ENCODE measurements around the gene PWWP3B. TPM values are rescaled to one million over a fixed set of nuclear protein-coding genes. Genes with fewer than 3 reads are reported as not detected.
"Not testable (repeated sequence)": the region's sequence is repeated elsewhere in the genome, so short reads cannot be mapped to it uniquely, and the experiment has no call there.

The PWWP3B gene
- total and polyA plus RNA-seq, 4 donors, result 0.18 to 2.9 (median 0.89) TPM

DNA sequence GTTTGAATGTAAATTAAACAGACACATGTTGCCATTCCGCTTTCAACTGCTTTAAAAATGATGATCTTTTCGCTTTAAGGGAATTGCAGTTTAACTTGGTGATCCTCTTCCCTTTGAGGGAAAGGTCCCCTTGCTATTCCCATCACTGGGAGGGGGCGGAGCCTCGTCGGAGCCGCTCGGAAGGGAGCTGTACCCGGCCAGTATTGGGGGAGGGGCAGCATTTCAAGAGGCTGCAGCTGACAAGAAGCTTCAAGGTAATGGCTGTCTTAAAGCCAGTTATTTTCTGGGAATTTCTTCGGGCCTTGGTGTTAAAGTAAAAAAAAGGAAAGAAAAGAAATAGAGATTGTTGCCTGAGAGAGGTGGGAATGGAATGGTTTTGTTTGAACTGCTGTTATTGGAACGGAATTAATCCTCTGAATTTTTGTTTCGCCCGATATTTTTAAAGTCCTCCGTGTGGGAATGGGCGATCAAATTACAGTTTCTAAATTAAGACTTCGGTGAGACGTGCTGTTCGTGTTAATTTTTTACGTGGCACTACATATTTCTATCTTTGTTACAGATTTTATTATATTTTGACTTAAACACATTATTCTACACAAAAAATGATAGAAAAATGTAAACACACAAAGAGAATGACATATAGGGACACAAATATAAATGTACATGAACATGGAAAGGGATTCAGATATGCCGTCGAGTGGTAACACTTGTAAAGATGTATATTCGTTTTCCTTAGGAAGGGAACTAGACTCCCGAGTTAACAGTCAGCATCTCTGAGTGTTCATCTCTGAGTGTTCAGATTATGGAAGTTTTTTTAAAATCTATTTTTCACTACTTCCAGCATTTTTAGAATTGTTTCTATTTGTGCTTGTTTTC lies 9.2 kb downstream of the PWWP3B start:
- DNase-seq, result peak; percentile 54 to 76 (median 74)
- no peak overlapping the region for H3K4me3 ChIP-seq
- no peaks in the 10 kb centered on the region for H3K9me3 ChIP-seq (ENCODE audit: control insufficient read depth in 4 of 4, insufficient read depth in 3 of 4, low read length in 3 of 4)
- no peak for ATAC-seq (ENCODE audit: insufficient read depth, low FRiP score)
- H3K36me3 ChIP-seq (ENCODE audit: control insufficient read depth in 4 of 4, insufficient read depth in 4 of 4, low read length in 4 of 4), result no peaks in the 10 kb centered on the region
- no peak overlapping the region for H3K9ac ChIP-seq (ENCODE audit: insufficient read depth in 1 of 2, low read length in 2 of 2)
- TF ChIP-seq, protein P1, sequence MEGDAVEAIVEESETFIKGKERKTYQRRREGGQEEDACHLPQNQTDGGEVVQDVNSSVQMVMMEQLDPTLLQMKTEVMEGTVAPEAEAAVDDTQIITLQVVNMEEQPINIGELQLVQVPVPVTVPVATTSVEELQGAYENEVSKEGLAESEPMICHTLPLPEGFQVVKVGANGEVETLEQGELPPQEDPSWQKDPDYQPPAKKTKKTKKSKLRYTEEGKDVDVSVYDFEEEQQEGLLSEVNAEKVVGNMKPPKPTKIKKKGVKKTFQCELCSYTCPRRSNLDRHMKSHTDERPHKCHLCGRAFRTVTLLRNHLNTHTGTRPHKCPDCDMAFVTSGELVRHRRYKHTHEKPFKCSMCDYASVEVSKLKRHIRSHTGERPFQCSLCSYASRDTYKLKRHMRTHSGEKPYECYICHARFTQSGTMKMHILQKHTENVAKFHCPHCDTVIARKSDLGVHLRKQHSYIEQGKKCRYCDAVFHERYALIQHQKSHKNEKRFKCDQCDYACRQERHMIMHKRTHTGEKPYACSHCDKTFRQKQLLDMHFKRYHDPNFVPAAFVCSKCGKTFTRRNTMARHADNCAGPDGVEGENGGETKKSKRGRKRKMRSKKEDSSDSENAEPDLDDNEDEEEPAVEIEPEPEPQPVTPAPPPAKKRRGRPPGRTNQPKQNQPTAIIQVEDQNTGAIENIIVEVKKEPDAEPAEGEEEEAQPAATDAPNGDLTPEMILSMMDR (IDR thresholded peaks at IDR 0.05; ENCODE audit: control extremely low read depth, extremely low read depth), result no peak
- 23 to 33% methylated on average over 22 of the region's 22 CpGs for WGBS, 2 donors
- no peaks in the 10 kb centered on the region for H3K4me1 ChIP-seq (ENCODE audit: control insufficient read depth in 5 of 5, insufficient read depth in 5 of 5, low read length in 5 of 5)
- no peak overlapping the region for H3K27ac ChIP-seq (ENCODE audit: low read depth in 1 of 2, low read length in 1 of 2)
- H3K27me3 ChIP-seq (ENCODE audit: control insufficient read depth in 3 of 3, insufficient read depth in 3 of 3, low read length in 2 of 3), result peaks cover 0 to 14% (median 12%) of the 10 kb centered on the region in 3 donors

- no peak for ATAC-seq (ENCODE audit: insufficient read depth, low FRiP score)
- Histone ChIP-seq H3K27ac (ENCODE audit: low read depth in 1 of 2, low read length in 1 of 2) (no peak overlapping the region), H3K36me3 (ENCODE audit: control insufficient read depth in 4 of 4, insufficient read depth in 4 of 4, low read length in 4 of 4) (no peaks in the 10 kb centered on the region), H3K9me3 (ENCODE audit: control insufficient read depth in 4 of 4, insufficient read depth in 3 of 4, low read length in 3 of 4) (no peaks in the 10 kb centered on the region), H3K4me3 (no peak overlapping the region), H3K27me3 (ENCODE audit: control insufficient read depth in 3 of 3, insufficient read depth in 3 of 3, low read length in 2 of 3) (peaks cover 0 to 10% (median 6%) of the 10 kb centered on the region in 3 donors), H3K9ac (ENCODE audit: insufficient read depth in 1 of 2, low read length in 2 of 2) (no peak overlapping the region), H3K4me1 (ENCODE audit: control insufficient read depth in 5 of 5, insufficient read depth in 5 of 5, low read length in 5 of 5) (no peaks in the 10 kb centered on the region)
- TF ChIP-seq, protein P1 (IDR thresholded peaks at IDR 0.05; ENCODE audit: control extremely low read depth, extremely low read depth), result no peak
- no peak for DNase-seq
- whole genome bisulfite sequencing, 2 donors, result 65 to 77% methylated on average over 4 of the region's 4 CpGs
Measured at GRCh38 chrX:106177982-106178321, 9.8 kb downstream of the PWWP3B start.

GRCh38 chrX:106178826-106179225 lies 10.7 kb downstream of the PWWP3B start:
- ATAC-seq (ENCODE audit: insufficient read depth, low FRiP score), result no peak
- DNase-seq, result peak in 1 of 3 donors; percentile 4
- TF ChIP-seq, protein P1 (IDR thresholded peaks at IDR 0.05; ENCODE audit: control extremely low read depth, extremely low read depth), result no peak
- Histone ChIP-seq H3K4me3 (no peak overlapping the region), H3K27me3 (ENCODE audit: control insufficient read depth in 3 of 3, insufficient read depth in 3 of 3, low read length in 2 of 3) (peaks cover 0 to 9% (median 5%) of the 10 kb centered on the region in 3 donors), H3K9ac (ENCODE audit: insufficient read depth in 1 of 2, low read length in 2 of 2) (no peak overlapping the region), H3K4me1 (ENCODE audit: control insufficient read depth in 5 of 5, insufficient read depth in 5 of 5, low read length in 5 of 5) (no peaks in the 10 kb centered on the region), H3K27ac (ENCODE audit: low read depth in 1 of 2, low read length in 1 of 2) (no peak overlapping the region), H3K36me3 (ENCODE audit: control insufficient read depth in 4 of 4, insufficient read depth in 4 of 4, low read length in 4 of 4) (no peaks in the 10 kb centered on the region), H3K9me3 (ENCODE audit: control insufficient read depth in 4 of 4, insufficient read depth in 3 of 4, low read length in 3 of 4) (no peaks in the 10 kb centered on the region)
- WGBS, 2 donors, result 67 to 78% methylated on average over 5 of the region's 5 CpGs

DNA sequence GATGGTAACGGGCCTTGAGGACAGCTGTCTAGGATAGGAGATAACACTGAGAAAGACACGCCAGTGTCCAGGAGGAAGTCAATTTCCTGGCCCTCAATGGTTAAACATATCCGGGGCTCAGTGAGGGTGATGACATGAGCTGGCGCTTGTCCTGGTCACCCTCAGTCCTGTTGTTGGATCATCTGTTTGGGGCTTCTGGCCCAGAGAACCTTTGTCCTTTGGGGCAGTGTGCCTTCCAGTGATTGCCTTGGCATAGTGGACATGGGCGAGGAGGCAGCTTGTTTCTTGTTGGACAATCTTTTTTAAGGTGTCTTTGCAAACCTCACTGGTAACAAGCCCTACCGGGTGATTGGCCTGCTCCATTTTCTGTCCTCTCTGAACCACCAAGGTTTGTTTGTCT lies 15.6 kb downstream of the PWWP3B start:
- not testable (repeated sequence) for H3K27ac ChIP-seq (ENCODE audit: low read depth in 1 of 2, low read length in 1 of 2); H3K9ac ChIP-seq (ENCODE audit: insufficient read depth in 1 of 2, low read length in 2 of 2); DNase-seq; H3K4me1 ChIP-seq (ENCODE audit: control insufficient read depth in 5 of 5, insufficient read depth in 5 of 5, low read length in 5 of 5); H3K4me3 ChIP-seq; H3K27me3 ChIP-seq (ENCODE audit: control insufficient read depth in 3 of 3, insufficient read depth in 3 of 3, low read length in 2 of 3); H3K9me3 ChIP-seq (ENCODE audit: control insufficient read depth in 4 of 4, insufficient read depth in 3 of 4, low read length in 3 of 4); H3K36me3 ChIP-seq (ENCODE audit: control insufficient read depth in 4 of 4, insufficient read depth in 4 of 4, low read length in 4 of 4); ATAC-seq (ENCODE audit: insufficient read depth, low FRiP score)
- 70 to 76% methylated on average over 6 of the region's 6 CpGs for WGBS, 2 donors
